Left colon (tissue), 2 donors: ENCODE results near the gene DUSP15. TPM values are rescaled to one million over a fixed set of nuclear protein-coding genes. Genes with fewer than 3 reads are reported as not detected.
"Not testable (repeated sequence)": the region's sequence is repeated elsewhere in the genome, so short reads cannot be mapped to it uniquely, and the experiment has no call there.

Experiments
- ATAC-seq: fragments of 200-7000 bp; cut with Tn5 transposase; one replicate; pipeline ENCODE4 v1.9.1; 2020; ENCODE audit warnings: mild to moderate bottlenecking, moderate library complexity
- DNase-seq, 2 donors: peaks; one replicate each; pipeline ENCODE4 v3.0.0-alpha.2; 2020
- intact Hi-C, 2 donors: fragments of 100-400 bp; cut with DNase I in 1 of 2; cut with micrococcal nuclease in 1 of 2; formaldehyde crosslinking; loops; one replicate each; pipeline versions ENCODE4 v1.11.2 to v1.14.0; 2022; cut with DNase I, micrococcal nuclease
- total RNA-seq, 2 donors: library from RNA; stranded (reverse); fragmentation: NEBNext Ultra II Directional; extraction: Animal tissue kit (Norgen Biotek cat#: 25700); gene quantifications; one replicate each; pipeline ENCODE4 v1.2.1, GENCODE V29; 2021
- donor health status: DM: no; HTN: no; CAD: no.
- donor health status: DM: yes; HTN: yes; CAD: no.

The DUSP15 gene
- total RNA-seq, 2 donors from 2014 or later = 0.27 to 0.78 TPM

DNA sequence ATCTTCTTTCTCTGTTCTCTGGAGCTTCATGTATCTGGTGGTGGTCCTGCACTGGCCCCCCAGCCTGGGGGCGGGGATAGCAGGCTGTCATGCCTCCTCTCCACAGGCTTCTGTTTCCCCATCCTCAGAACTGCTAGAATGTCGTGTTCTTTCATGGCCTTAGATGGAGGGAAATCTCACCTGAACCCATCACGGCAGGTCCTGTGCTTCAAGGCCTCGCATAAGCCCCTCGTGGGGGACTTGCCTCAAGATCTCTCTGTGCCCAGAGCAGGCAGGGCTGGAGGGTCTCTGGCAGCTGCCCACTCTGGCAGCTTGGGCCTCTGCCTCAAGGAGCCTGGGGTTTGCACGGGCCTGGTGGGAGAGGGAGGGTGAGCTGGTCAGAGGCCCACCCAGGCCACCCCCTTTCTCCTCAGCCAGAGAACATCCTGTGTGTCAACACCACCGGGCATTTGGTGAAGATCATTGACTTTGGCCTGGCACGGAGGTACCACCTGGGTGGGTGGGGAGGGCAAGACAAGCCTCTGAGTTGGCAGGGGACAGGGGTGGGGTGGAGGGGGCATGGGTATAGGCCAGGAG lies 39.8 kb downstream of the DUSP15 start:
- DNase-seq (no peak), ATAC-seq (no peak)
- intact Hi-C loops = no loop called here

- intact Hi-C loops = loop anchor here in 1 of 2 donors (10.0 kb wide), 1 partner anchor 205 kb away; no protein-coding TSS in a partner anchor
- ATAC-seq (no peak), DNase-seq (no peak)
These were observed 40.6 kb downstream of the DUSP15 start for GRCh38 chr20:31829731-31830130.

- DNase-seq, ATAC-seq: not testable (repeated sequence)
- intact Hi-C loops = loop anchor here in 1 of 2 donors (10.0 kb wide), 1 partner anchor 207 kb away; no protein-coding TSS in a partner anchor
These were observed 42.3 kb downstream of the DUSP15 start for GRCh38 chr20:31828016-31828415.

DNA sequence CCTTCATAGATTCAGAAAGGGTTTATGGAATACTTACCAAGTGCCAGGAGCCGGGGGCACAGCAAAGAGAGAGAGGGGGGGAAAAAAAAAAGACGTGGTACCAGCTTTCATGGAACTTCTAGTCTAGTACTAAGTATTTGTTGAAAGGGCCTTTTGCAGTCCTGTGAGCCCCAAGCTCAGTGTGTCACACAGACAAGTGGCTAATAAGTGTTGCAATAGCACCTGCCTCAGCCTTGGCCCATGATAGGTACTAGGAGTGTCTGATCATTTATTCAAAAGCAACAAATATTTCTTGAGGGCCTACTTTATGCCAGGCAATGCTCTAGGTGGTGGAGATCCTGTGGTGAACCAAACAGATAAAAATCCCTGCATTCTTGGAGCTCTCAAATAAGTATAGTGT lies 43.3 kb downstream of the DUSP15 start:
- no peak for DNase-seq
- intact Hi-C loops = loop anchor here in 1 of 2 donors (10.0 kb wide), 1 partner anchor 208 kb away; no protein-coding TSS in a partner anchor
- ATAC-seq = no peak

GRCh38 chr20:31826074-31826473 lies 44.3 kb downstream of the DUSP15 start:
- intact Hi-C loops = loop anchor here in 1 of 2 donors (10.0 kb wide), 1 partner anchor 209 kb away; no protein-coding TSS in a partner anchor
- no peak for ATAC-seq
- no peak for DNase-seq

DNA sequence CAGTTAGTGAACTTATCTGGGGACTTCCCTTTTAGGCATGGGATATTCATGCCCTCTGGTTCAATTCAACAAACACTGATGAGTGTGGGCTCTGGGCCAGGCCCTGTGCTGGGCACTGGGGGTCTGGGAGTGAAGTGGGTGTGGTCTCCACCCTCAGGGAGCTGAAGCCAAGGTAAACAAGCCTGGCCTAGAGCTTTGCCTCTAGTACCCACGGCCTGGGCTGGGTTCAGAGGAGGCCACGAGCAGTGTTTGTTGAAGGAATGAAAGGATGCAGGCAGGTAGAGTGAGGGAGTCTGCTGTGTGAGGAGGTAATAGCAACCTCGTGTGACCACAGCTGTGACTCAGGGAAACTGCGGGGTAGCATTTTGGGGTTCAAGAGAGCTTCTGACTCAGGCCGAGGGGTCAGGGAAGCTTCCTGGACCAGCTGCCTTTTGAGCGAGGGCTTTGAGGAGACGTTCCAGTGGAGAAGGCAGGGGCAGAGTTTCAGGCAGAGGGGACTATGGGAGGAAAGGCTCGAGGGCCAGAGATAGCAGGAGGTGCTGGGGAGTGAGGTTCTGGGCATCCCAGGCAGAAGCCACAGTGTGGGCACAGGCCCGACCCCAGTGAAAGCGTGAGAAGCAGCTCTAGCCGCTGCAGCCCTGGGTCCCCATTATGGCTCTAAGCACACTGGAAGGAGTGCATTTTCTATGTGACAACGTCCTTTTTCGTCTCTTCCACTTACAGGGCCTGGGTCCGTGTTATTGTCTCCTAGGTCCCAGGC lies 45.6 kb downstream of the DUSP15 start:
- ATAC-seq = no peak
- intact Hi-C loops = loop anchor here (5.0 to 10.0 kb wide), 2 partner anchors 208 to 210 kb away; no protein-coding TSS in a partner anchor
- DNase-seq = no peak

- DNase-seq (no peak), ATAC-seq (no peak)
- intact Hi-C loops = loop anchor here (5.0 to 10.0 kb wide), 2 partner anchors 208 to 211 kb away; no protein-coding TSS in a partner anchor
These were observed 46.2 kb downstream of the DUSP15 start for GRCh38 chr20:31824125-31824485.

- ATAC-seq (no peak), DNase-seq (no peak)
- intact Hi-C loops = loop anchor here (5.0 to 10.0 kb wide), 2 partner anchors 209 to 211 kb away; no protein-coding TSS in a partner anchor
These were observed 46.8 kb downstream of the DUSP15 start for GRCh38 chr20:31823360-31824124.

- DNase-seq = peak; percentile 51 to 67
- intact Hi-C loops = loop anchor here (5.0 to 10.0 kb wide), 2 partner anchors 210 to 212 kb away; no protein-coding TSS in a partner anchor
- peak; percentile 84 for ATAC-seq
These were observed 47.7 kb downstream of the DUSP15 start for GRCh38 chr20:31822421-31823330.

DNA sequence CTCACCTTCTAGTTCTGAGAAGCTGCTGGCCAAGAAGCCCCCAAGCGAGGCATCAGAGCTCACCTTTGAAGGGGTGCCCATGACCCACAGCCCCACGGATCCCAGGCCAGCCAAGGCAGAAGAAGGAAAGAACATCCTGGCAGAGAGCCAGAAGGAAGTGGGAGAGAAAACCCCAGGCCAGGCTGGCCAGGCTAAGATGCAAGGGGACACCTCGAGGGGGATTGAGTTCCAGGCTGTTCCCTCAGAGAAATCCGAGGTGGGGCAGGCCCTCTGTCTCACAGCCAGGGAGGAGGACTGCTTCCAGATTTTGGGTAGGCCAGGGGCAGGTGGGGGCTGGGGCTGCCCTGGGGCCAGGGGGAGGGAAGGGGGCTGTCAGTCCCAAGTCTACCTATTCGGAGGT lies 48.9 kb downstream of the DUSP15 start:
- intact Hi-C loops = loop anchor here (5.0 to 10.0 kb wide), 2 partner anchors 211 to 213 kb away; no protein-coding TSS in a partner anchor
- DNase-seq (no peak), ATAC-seq (no peak)

GRCh38 chr20:31820228-31820627 lies 50.1 kb downstream of the DUSP15 start:
- intact Hi-C loops = loop anchor here (5.0 to 10.0 kb wide), 2 partner anchors 212 to 215 kb away; no protein-coding TSS in a partner anchor
- no peak for ATAC-seq

DNA sequence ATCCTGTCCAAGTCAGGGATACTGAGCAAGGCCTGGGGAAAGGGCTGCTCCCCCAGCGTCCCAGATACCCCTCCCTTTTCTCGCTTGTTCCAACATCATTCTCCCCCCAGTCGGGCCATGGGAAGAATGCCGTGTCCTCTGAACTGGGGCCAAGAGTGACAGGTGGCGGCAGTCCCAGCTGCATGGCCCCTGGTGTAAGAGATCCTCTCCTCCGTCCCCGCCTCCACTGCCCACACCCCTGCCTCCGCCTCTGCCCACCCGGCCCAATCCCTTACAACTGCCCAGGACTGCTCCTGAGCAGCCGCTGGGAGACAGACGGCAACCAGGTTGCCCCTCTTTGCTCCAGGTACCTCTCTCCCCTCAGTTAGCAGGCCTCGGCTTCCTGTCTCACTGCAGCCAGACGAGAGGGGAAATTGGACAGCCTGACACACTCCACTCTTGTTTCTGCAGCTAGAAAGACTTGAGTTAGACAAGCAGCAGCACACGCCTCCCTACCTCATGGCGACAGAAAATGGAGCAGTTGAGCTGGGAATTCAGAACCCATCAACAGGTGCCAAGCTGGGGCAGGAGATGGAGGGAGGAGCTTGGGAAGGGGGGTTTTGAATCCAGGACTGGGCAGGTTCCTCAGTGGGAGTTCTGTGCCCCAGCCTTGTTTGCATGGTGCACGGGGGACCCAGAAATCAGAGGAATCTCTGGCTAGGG lies 51.1 kb downstream of the DUSP15 start, which contains the start of gene MYLK2:
Gene MYLK2, plus strand, starts transcription at position 274 of the 702 bp plus-strand sequence. Its CDS starts 225 bp downstream, at position 499.
- no peak for ATAC-seq
- DNase-seq = no peak
- intact Hi-C loops = no loop called here

More at GRCh38 chr20:31820228-31820627, 50.1 kb downstream of the DUSP15 start:
- DNase-seq = no peak

- ATAC-seq (no peak), DNase-seq (no peak)
- intact Hi-C loops = no loop called here
These were observed 51.9 kb downstream of the DUSP15 start for GRCh38 chr20:31818376-31818908.

DNA sequence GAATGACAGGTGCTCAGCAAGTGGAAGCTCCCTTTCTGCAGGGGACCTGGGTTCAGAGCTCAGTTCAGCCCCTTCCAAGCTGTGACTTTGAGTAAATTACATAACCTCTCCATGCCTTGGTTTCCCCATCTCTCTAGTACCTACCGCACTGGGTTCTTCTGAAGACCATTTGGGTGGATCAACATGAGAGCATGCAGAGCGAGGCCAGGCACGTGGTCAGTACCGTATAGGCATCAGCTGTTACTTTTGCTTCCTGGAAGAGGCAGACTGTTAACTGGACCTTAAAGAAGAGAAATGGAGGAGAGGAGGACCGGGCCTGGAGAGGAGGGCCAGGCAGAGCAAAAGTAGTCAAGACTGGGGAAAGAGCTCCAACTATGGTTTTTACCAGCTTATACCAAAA lies 52.9 kb downstream of the DUSP15 start:
- no peak for ATAC-seq
- DNase-seq = no peak
- intact Hi-C loops = no loop called here

DNA sequence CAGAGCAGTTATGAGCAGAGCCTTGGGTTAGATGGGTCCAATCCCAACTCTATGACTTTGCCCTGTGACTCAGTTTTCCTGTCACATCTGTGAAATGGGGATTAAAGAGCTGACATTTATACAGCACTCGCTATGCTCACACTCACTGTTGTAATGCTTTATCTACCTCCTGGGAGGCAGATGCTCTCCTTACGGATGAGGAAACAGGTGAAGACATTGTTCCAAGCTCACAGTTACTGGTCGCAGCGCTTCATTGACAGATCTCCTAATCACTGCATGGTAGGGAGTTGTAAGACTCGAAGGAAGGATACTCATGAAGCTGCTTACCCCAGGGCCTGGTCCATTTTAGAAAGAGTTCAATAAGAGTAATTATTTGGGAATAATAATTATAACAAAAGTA lies 54.1 kb downstream of the DUSP15 start:
- ATAC-seq (no peak), DNase-seq (no peak)
- intact Hi-C loops = no loop called here

DNA sequence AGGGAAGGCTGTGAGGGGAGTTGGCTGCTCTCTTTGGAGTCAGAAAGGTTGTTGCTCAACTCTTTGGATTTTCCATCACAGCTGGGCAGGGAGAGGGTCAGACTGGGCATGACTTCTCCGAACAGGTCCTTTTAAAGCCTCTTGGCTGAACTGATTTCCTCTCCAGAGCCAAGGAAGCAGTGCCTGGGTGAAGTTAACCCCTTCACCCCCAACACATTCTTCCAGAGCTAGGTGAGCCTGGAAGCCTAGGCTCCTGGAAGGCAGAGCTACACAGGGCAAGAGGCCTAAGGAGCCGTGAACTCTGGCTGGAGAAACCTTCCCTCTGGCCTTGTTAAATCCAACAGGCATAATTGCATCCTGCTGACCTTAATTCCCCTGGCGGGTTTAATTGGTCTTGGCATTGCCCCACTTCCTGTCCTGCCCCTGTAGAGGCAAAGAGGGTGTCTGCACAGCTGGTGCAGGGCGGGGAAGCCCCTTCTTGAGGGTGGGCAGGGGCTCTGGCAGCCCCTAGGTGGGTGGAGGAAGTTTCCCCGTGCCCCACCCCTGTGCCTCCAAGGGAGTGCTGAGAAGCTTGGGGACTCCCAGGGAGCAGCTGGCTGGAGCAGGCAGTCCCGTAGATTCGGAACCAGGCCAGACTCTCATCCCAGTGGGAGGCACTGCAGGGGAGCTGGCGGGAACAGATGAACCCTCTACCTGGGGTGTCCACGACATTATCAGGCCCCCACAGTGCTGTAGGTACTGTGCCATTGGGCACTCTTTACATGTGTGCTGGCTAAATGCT lies 54.7 kb downstream of the DUSP15 start:
- no peak for DNase-seq

More for the DNA sequence above, 54.7 kb downstream of the DUSP15 start:
- intact Hi-C loops = no loop called here
- ATAC-seq = peak; percentile 78
